Testis (tissue), 2 donors: Measurements from ENCODE around the gene CXCR6.

Experiments used
- CTCF ChIP-seq, 3 experiments: fragments of 450-650 bp in 2 of 3; fragments of 200-600 bp in 1 of 3; sonication (generic) in 1 of 3; IDR thresholded peaks; one replicate each; pipeline ENCODE4 v1.5.1; 2016 to 2019; ENCODE audit warnings: antibody characterized with exemption in 3 of 3, mild to moderate bottlenecking in 2 of 3, moderate library complexity in 1 of 3
- POLR2A ChIP-seq: fragments of 450-650 bp; IDR thresholded peaks from one replicate; pipeline ENCODE4 v1.6.1; 2017; ENCODE audit warnings: antibody characterized with exemption, mild to moderate bottlenecking, moderate library complexity

GRCh38 chr3:45985532-45986302, 42.5 kb downstream of the CXCR6 start:
- TF ChIP-seq CTCF (IDR thresholded peaks at IDR 0.05) (no peak), POLR2A (no peak)
